Upper lobe of left lung (tissue), 6 donors: Measurements from ENCODE around the gene IQCB1. TPM values are rescaled to one million over a fixed set of nuclear protein-coding genes. Genes with fewer than 3 reads are reported as not detected.

ENCODE experiments used
- ATAC-seq, 2 donors: fragments of 200-7000 bp; cut with Tn5 transposase; one replicate each; pipeline ENCODE4 v1.9.1; 2022; ENCODE audit warnings: mild to moderate bottlenecking in 2 of 2, moderate library complexity in 2 of 2; ENCODE audit not compliant: low FRiP score in 2 of 2
- DNase-seq, 2 donors: peaks; one replicate each; pipeline ENCODE4 v3.0.0-alpha.2; 2019 to 2020
- H3K27ac ChIP-seq, 4 donors: fragments of 200-600 bp; sonication (generic); one replicate each; pipeline ENCODE4 v1.5.1; 2016 to 2019
- H3K27me3 ChIP-seq, 4 donors: fragments of 200-600 bp; sonication (generic); one replicate each; pipeline ENCODE4 v1.5.1; 2017 to 2019
- H3K36me3 ChIP-seq, 4 donors: fragments of 200-600 bp; sonication (generic); one replicate each; pipeline ENCODE4 v1.5.1; 2016 to 2019
- H3K4me1 ChIP-seq, 4 donors: fragments of 200-600 bp; sonication (generic); one replicate each; pipeline ENCODE4 v1.5.1; 2018 to 2019
- H3K4me3 ChIP-seq, 4 donors: fragments of 200-600 bp; sonication (generic); one replicate each; pipeline ENCODE4 v1.5.1; 2017 to 2019; ENCODE audit warnings: mild to moderate bottlenecking in 2 of 4, moderate library complexity in 1 of 4
- H3K9me3 ChIP-seq, 4 donors: fragments of 200-600 bp; sonication (generic); one replicate each; pipeline ENCODE4 v1.5.1; 2018 to 2019
- CTCF ChIP-seq, 6 experiments: fragments of 450-650 bp in 4 of 6; fragments of 200-600 bp in 2 of 6; sonication (generic) in 2 of 6; IDR thresholded peaks; one replicate each; pipeline ENCODE4 v1.5.1; 2016 to 2019; ENCODE audit warnings: antibody characterized with exemption in 6 of 6
- EP300 ChIP-seq, 4 donors: sonication (generic); formaldehyde crosslinking; IDR thresholded peaks; one replicate each; pipeline ENCODE4 v1.5.1; 2017; ENCODE audit warnings: antibody characterized with exemption in 4 of 4, control low read depth in 2 of 4
- POLR2A ChIP-seq, 4 donors: fragments of 450-650 bp; IDR thresholded peaks; one replicate each; pipeline ENCODE4 v1.5.1; 2016 to 2017; ENCODE audit warnings: antibody characterized with exemption in 4 of 4, mild to moderate bottlenecking in 2 of 4
- POLR2AphosphoS5 ChIP-seq, 2 donors: sonication (generic); formaldehyde crosslinking; IDR thresholded peaks; one replicate each; pipeline ENCODE4 v1.5.1; 2017; ENCODE audit warnings: antibody characterized with exemption in 2 of 2
- WGBS, 2 donors: methylation state at CpG; one replicate each; pipeline ENCODE4 v1.1.5; 2017 to 2018; 5-methylcytosine and 5-hydroxymethylcytosine counted together
- total RNA-seq, 6 donors: library from RNA; depleted of rRNA in 4 of 6; stranded (reverse); fragments of >200 nt in 4 of 6; gene quantifications; one replicate each; pipeline versions ENCODE4 v1.1.0 to v1.2.1, GENCODE V29; 2016 to 2021
- donor health status: DM: no; HTN: no; CAD: no; lungs with moderate emphysema.
- donor health status: DM: no; HTN: yes; CAD: no; lungs with severe emphysema.

Gene IQCB1
- total RNA-seq, 6 donors from 2014 or later = 11.4 to 43.1 (median 19.8) TPM

- Histone ChIP-seq H3K4me3 (no peak overlapping the region), H3K27me3 (no peaks in the 10 kb centered on the region), H3K27ac (no peak overlapping the region), H3K4me1 (peaks cover 0 to 9% (median 1%) of the 10 kb centered on the region in 4 donors), H3K36me3 (peaks cover 3 to 42% (median 18%) of the 10 kb centered on the region in 4 donors), H3K9me3 (no peaks in the 10 kb centered on the region)
- 87 to 90% methylated on average over 8 of the region's 8 CpGs for WGBS, 2 donors
- DNase-seq (no peak), ATAC-seq (no peak)
- TF ChIP-seq EP300 (IDR thresholded peaks at IDR 0.05) (no peak), POLR2A (IDR thresholded peaks at IDR 0.05) (no peak), POLR2AphosphoS5 (IDR thresholded peaks at IDR 0.05) (no peak), CTCF (IDR thresholded peaks at IDR 0.05) (no peak)
These were observed 103.7 kb downstream of the IQCB1 start for GRCh38 chr3:121730940-121731687.

GRCh38 chr3:121724130-121724529 is 110.7 kb downstream of the IQCB1 start:
- no peak for TF ChIP-seq POLR2AphosphoS5 (IDR thresholded peaks at IDR 0.05)
- TF ChIP-seq POLR2A (IDR thresholded peaks at IDR 0.05) = no peak
- no peak for TF ChIP-seq CTCF (IDR thresholded peaks at IDR 0.05)
- no peak for TF ChIP-seq EP300 (IDR thresholded peaks at IDR 0.05)
- DNase-seq (no peak), ATAC-seq (no peak)
- Histone ChIP-seq H3K36me3 (peaks cover 23 to 96% (median 57%) of the 10 kb centered on the region in 4 donors), H3K27me3 (no peaks in the 10 kb centered on the region), H3K9me3 (no peaks in the 10 kb centered on the region), H3K4me3 (no peak overlapping the region), H3K27ac (no peak overlapping the region), H3K4me1 (no peaks in the 10 kb centered on the region)
- 87 to 90% methylated on average over 1 of the region's 1 CpG for WGBS, 2 donors

- Histone ChIP-seq H3K36me3 (peaks cover 24 to 94% (median 56%) of the 10 kb centered on the region in 4 donors), H3K27ac (no peak overlapping the region), H3K4me3 (no peak overlapping the region), H3K4me1 (no peaks in the 10 kb centered on the region), H3K9me3 (no peaks in the 10 kb centered on the region), H3K27me3 (no peaks in the 10 kb centered on the region)
- WGBS, 2 donors = 58 to 65% methylated on average over 1 of the region's 1 CpG
- DNase-seq (no peak), ATAC-seq (no peak)
- TF ChIP-seq POLR2AphosphoS5 (IDR thresholded peaks at IDR 0.05) = no peak
- TF ChIP-seq EP300 (IDR thresholded peaks at IDR 0.05) = no peak
- no peak for TF ChIP-seq CTCF (IDR thresholded peaks at IDR 0.05)
- TF ChIP-seq POLR2A (IDR thresholded peaks at IDR 0.05) = no peak
These were observed 111.4 kb downstream of the IQCB1 start for GRCh38 chr3:121723485-121723884.

DNA sequence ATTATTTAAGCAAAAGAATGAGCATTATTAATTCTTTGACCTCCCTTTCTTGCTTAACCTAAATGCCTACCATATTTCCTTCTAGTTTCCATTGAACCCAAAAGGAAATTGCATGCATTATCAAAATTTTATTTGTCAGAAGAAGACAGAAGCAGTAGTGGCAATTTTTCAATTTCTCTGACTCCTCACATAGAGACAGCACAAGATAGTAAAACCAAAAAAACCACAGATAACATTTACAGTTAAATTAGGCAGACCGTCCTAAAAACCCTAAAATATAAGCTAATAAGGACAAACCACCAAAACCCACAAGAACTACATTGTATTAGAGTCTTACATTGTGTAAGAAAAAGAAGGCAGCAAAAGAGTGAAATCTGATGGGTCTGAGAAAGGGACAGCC is 112.4 kb downstream of the IQCB1 start:
- no peak for DNase-seq
- 75 to 84% methylated on average over 1 of the region's 1 CpG for WGBS, 2 donors

More for the DNA sequence above, 112.4 kb downstream of the IQCB1 start:
- H3K9me3 ChIP-seq = no peaks in the 10 kb centered on the region
- no peaks in the 10 kb centered on the region for H3K4me1 ChIP-seq
- H3K4me3 ChIP-seq = no peak overlapping the region
- peaks cover 31 to 94% (median 61%) of the 10 kb centered on the region in 4 donors for H3K36me3 ChIP-seq
- H3K27me3 ChIP-seq = no peaks in the 10 kb centered on the region
- H3K27ac ChIP-seq = no peak overlapping the region
- ATAC-seq = no peak
- no peak for TF ChIP-seq POLR2AphosphoS5 (IDR thresholded peaks at IDR 0.05)
- no peak for TF ChIP-seq CTCF (IDR thresholded peaks at IDR 0.05)
- no peak for TF ChIP-seq EP300 (IDR thresholded peaks at IDR 0.05)
